Limb (tissue), 2 donors: ENCODE results near the gene TMPO.
"Not testable (repeated sequence)": the region's sequence is repeated elsewhere in the genome, so short reads cannot be mapped to it uniquely, and the experiment has no call there.

ENCODE experiments used
- DNase-seq, 2 donors: peaks; one replicate each; pipeline ENCODE4 v3.0.0-alpha.2; 2016; ENCODE audit errors: extremely low spot score in 2 of 2

Gene TMPO

GRCh38 chr12:98578392-98578791, 63.0 kb downstream of the TMPO start:
- DNase-seq: no peak

- no peak for DNase-seq
Observed at GRCh38 chr12:98578821-98579220, 63.4 kb downstream of the TMPO start.

GRCh38 chr12:98579347-98579746, 64.0 kb downstream of the TMPO start:
- DNase-seq: no peak

GRCh38 chr12:98579835-98580234, 64.4 kb downstream of the TMPO start:
- DNase-seq: no peak

- no peak for DNase-seq
Observed at GRCh38 chr12:98580695-98581094, 65.3 kb downstream of the TMPO start.

- no peak for DNase-seq
Observed at GRCh38 chr12:98581101-98581500, 65.7 kb downstream of the TMPO start.

GRCh38 chr12:98582093-98582492, 66.7 kb downstream of the TMPO start:
- DNase-seq: no peak

GRCh38 chr12:98587084-98587483, 71.7 kb downstream of the TMPO start:
- DNase-seq: no peak

GRCh38 chr12:98591209-98591608, 75.8 kb downstream of the TMPO start:
- no peak for DNase-seq

GRCh38 chr12:98592825-98593322, 77.5 kb downstream of the TMPO start:
- DNase-seq: no peak

- peak; percentile 98 for DNase-seq
Observed at GRCh38 chr12:98593351-98594049, 78.1 kb downstream of the TMPO start, which contains the start of gene SLC25A3. TSS of gene SLC25A3 (plus strand) at chr12:98593686. CDS start at chr12:98593979, 293 bp downstream.

GRCh38 chr12:98594050-98594835, 78.9 kb downstream of the TMPO start:
- no peak for DNase-seq

- DNase-seq: no peak
Observed at GRCh38 chr12:98595243-98595988, 80.0 kb downstream of the TMPO start.

GRCh38 chr12:98597313-98597712, 81.9 kb downstream of the TMPO start:
- DNase-seq: not testable (repeated sequence)
